Ovary (tissue), 9 donors: ENCODE results near the gene MUC6. TPM values are rescaled to one million over a fixed set of nuclear protein-coding genes. Genes with fewer than 3 reads are reported as not detected.

ENCODE experiments used
- DNase-seq, 5 donors: peaks; one replicate each; pipeline ENCODE4 v3.0.0-alpha.2; 2019 to 2020
- H3K27ac ChIP-seq, 2 donors: fragments of 200-600 bp; one replicate each; pipeline versions ENCODE4 v1.5.1 to v1.8.0; 2019 to 2022
- H3K27me3 ChIP-seq: fragments of 200-600 bp; one replicate; pipeline ENCODE4 v1.8.0; 2022
- H3K36me3 ChIP-seq: fragments of 200-600 bp; sonication (generic); one replicate; pipeline ENCODE4 v1.5.1; 2019
- H3K4me1 ChIP-seq: one replicate; pipeline ENCODE4 v1.8.1; 2013; ENCODE audit warnings: mild to moderate bottlenecking, moderate library complexity; ENCODE audit not compliant: insufficient read depth
- H3K4me3 ChIP-seq: fragments of 200-600 bp; sonication (generic); one replicate; pipeline ENCODE4 v1.5.1; 2017
- H3K9me3 ChIP-seq, 2 donors: fragments of 200-600 bp in 1 of 2; sonication (generic) in 1 of 2; one replicate each; pipeline versions ENCODE4 v1.5.1 to v1.8.1; 2013 to 2019; ENCODE audit warnings: mild to moderate bottlenecking in 1 of 2, moderate library complexity in 1 of 2
- EP300 ChIP-seq: sonication (generic); formaldehyde crosslinking; IDR thresholded peaks from one replicate; pipeline ENCODE4 v1.6.1; 2017; ENCODE audit warnings: antibody characterized with exemption
- POLR2A ChIP-seq: fragments of 450-650 bp; IDR thresholded peaks from one replicate; pipeline ENCODE4 v1.6.1; 2017; ENCODE audit warnings: antibody characterized with exemption, mild to moderate bottlenecking, moderate library complexity
- WGBS, 3 donors: extraction: QIAGEN DNeasy Blood & Tissue Kit in 1 of 3; methylation state at CpG; one replicate each; pipeline versions ENCODE4 v1.1.5 to v1.1.7; 2013 to 2017; 5-methylcytosine and 5-hydroxymethylcytosine counted together
- intact Hi-C, 4 donors: fragments of 100-400 bp; cut with DNase I; formaldehyde crosslinking; loops; one replicate each; pipeline versions ENCODE4 v1.11.0 to v1.15.1; 2022 to 2023
- polyA plus RNA-seq, 2 donors: library from polyadenylated mRNA; stranded (reverse); fragments of 200-250 nt in 1 of 2; fragments of 350-450 nt in 1 of 2; fragmentation: Illumina TruSeq in 1 of 2; extraction: RNeasy Lipid Tissue Mini Kit (QIAGEN cat#74804) in 1 of 2; gene quantifications; one replicate each; pipeline ENCODE4 v1.2.3, GENCODE V29; 2013 to 2014
- total RNA-seq, 7 donors: library from RNA; depleted of rRNA in 2 of 7; stranded (reverse); fragments of >200 nt in 2 of 7; fragmentation: NEBNext Ultra II Directional in 3 of 7; extraction: Animal tissue kit (Norgen Biotek cat#: 25700) in 3 of 7; gene quantifications; one replicate each; pipeline versions ENCODE4 v1.1.0 to v1.2.4, GENCODE V29; 2016 to 2023
- TF ChIP-seq, protein P1 (sequence below), 3 donors: fragments of 450-650 bp in 2 of 3; fragments of 200-600 bp in 1 of 3; IDR thresholded peaks; one replicate each; pipeline versions ENCODE4 v1.5.1 to v1.8.0; 2016 to 2022; ENCODE audit warnings: antibody characterized with exemption in 3 of 3, mild to moderate bottlenecking in 1 of 3
- donor health status: DM: no; HTN: no; CAD: no; lungs with moderate emphysema.
- donor health status: DM: no; HTN: no; CAD: no.
- donor health status: Bipolar disorder and iron deficiency.
- donor health status: DM: yes; HTN: yes; CAD: no.
- donor health status: DM: no; HTN: no; CAD: no.
- donor health status: DM: yes; HTN: yes; CAD: no.

Gene MUC6
- total and polyA plus RNA-seq, 9 donors = 0.02 to 7.2 (median 0.31) TPM; not detected in 1

DNA sequence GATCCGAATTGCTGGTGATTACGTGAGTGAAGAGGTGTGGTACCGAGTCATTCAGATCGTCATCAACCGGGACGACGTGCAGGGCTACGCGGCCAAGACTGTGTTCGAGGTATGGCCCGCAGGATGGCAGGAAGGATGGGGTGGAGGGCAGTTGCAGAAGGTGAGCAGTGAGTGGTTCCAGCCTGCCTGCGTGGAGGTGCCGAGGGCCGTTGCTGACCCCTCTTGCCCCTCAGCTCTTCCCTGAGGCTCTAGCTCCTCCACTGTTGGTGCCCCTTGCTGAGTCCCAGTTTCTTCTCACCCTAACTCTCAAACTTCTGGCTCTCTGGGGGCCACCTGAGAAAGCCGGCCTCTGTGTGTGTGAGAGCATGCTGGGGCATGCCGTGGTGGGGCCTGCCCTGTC lies 43.9 kb downstream of the MUC6 start:
- Histone ChIP-seq H3K36me3 (no peaks in the 10 kb centered on the region), H3K4me1 (no peaks in the 10 kb centered on the region), H3K4me3 (no peak overlapping the region), H3K27me3 (no peaks in the 10 kb centered on the region), H3K9me3 (no peaks in the 10 kb centered on the region), H3K27ac (no peak overlapping the region)
- TF ChIP-seq EP300 (no peak), POLR2A (no peak)
- TF ChIP-seq, protein P1, sequence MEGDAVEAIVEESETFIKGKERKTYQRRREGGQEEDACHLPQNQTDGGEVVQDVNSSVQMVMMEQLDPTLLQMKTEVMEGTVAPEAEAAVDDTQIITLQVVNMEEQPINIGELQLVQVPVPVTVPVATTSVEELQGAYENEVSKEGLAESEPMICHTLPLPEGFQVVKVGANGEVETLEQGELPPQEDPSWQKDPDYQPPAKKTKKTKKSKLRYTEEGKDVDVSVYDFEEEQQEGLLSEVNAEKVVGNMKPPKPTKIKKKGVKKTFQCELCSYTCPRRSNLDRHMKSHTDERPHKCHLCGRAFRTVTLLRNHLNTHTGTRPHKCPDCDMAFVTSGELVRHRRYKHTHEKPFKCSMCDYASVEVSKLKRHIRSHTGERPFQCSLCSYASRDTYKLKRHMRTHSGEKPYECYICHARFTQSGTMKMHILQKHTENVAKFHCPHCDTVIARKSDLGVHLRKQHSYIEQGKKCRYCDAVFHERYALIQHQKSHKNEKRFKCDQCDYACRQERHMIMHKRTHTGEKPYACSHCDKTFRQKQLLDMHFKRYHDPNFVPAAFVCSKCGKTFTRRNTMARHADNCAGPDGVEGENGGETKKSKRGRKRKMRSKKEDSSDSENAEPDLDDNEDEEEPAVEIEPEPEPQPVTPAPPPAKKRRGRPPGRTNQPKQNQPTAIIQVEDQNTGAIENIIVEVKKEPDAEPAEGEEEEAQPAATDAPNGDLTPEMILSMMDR (IDR thresholded peaks at IDR 0.05) = no peak
- DNase-seq = no peak
- intact Hi-C loops = no loop called here
- WGBS, 3 donors = 91 to 95% (median 91%) methylated on average over 16 of the region's 16 CpGs

DNA sequence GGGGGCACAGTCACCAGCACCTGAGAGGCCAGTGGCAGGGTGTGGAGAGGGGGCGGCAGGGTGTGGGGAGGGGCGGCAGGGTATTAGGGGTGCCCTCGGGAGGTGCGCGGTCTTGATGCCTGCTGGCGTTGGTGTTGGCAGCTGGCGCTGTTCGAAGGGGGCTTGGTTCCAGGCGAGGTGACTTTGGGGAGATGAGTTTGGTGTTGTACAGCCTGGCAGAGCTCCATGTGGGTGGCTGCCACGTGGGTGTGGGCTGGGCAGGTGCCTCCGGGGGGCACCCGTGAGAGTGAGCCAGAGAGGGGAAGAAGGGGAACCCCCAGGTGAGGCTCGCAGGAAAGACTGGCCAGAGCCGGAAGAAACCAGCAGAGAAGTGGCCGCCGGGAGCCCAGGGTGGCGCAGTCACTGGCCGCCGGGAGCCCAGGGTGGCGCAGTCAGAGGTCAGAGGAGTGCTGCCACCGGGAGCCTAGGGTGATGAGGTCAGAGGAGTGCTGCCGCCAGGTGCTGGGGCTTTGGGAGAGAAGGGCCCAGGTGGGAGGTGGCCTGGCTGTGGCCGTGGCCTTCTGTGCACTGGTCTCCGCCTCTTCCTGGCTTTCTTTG lies 44.7 kb downstream of the MUC6 start:
- WGBS, 3 donors = 84 to 86% (median 86%) methylated on average over 24 of the region's 24 CpGs
- TF ChIP-seq, protein P1 (IDR thresholded peaks at IDR 0.05) = no peak
- no peak for TF ChIP-seq POLR2A
- no peak for TF ChIP-seq EP300
- Histone ChIP-seq H3K4me1 (no peaks in the 10 kb centered on the region), H3K27ac (no peak overlapping the region), H3K9me3 (no peaks in the 10 kb centered on the region), H3K4me3 (no peak overlapping the region), H3K36me3 (no peaks in the 10 kb centered on the region), H3K27me3 (no peaks in the 10 kb centered on the region)
- DNase-seq = no peak
- intact Hi-C loops = no loop called here

DNA sequence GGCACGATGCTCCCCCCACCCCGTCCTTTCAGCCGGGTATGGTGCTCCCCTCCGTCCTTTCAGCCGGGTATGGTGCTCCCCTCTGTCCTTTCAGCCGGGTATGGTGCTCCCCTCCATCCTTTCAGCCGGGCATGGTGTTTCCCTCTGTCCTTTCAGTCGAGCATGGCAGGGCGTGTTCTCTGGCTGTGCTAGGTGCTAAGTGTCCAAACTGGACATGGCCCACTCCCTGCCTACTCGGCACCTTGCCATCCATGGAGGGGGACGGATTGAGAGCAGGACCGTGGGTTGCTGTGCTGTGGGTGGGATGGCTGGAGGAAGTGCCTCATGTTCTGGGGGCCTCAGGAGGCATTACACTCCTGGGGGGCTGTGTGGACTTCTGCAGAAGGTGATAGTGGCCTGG lies 45.5 kb downstream of the MUC6 start:
- Histone ChIP-seq H3K27me3 (no peaks in the 10 kb centered on the region), H3K27ac (no peak overlapping the region), H3K4me1 (no peaks in the 10 kb centered on the region), H3K9me3 (no peaks in the 10 kb centered on the region), H3K36me3 (no peaks in the 10 kb centered on the region), H3K4me3 (no peak overlapping the region)
- no peak for DNase-seq
- 75 to 83% (median 77%) methylated on average over 12 of the region's 12 CpGs for WGBS, 3 donors
- no peak for TF ChIP-seq EP300
- TF ChIP-seq, protein P1 (IDR thresholded peaks at IDR 0.05) = no peak
- no peak for TF ChIP-seq POLR2A
- intact Hi-C loops = no loop called here

DNA sequence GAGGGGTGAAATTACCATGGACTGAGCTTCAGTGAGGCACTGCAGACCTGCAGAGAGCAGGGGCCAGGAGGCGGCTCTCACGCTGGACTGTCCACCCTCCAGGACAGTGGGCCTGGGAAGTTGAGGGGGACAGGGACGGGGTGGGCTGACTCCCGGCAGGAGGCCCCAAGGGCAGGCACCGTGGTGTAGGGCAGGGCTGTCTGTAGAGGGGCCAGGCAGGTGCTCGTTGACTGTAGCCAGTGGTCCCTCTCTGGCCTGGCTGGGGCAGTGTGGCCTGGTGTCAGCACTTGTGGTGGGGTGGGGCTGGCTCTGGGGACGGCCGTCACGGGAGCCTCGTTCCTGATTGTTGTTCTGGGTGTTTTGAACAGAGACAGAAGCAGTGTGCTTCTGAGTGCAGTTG lies 46.4 kb downstream of the MUC6 start:
- no peak for TF ChIP-seq EP300
- H3K4me3 ChIP-seq = no peak overlapping the region
- no peak for DNase-seq
- intact Hi-C loops = no loop called here
- H3K36me3 ChIP-seq = no peaks in the 10 kb centered on the region
- no peak overlapping the region for H3K27ac ChIP-seq
- 86 to 88% (median 88%) methylated on average over 8 to 10 of the region's 10 CpGs for WGBS, 3 donors
- no peaks in the 10 kb centered on the region for H3K9me3 ChIP-seq
- no peaks in the 10 kb centered on the region for H3K4me1 ChIP-seq
- H3K27me3 ChIP-seq = no peaks in the 10 kb centered on the region

DNA sequence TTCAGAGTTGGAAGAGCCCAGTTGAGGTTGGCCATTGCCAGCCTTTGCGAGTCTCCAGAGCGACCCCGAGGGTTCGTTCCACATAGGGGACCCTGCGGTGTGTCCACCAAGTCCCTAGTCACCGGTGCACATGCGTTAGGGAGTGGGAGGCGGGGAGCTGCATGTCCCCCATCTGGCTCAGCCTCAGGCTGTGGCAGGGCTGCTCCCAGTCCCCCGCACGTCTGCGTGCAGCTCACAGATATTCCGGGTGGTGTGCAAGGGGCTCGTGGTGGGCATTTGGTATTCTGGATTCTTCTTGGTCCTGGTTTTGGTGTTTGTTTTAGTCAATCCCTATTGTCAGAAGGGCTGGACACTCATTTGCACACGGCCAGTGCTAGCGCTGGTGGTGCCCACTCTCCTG lies 48.8 kb downstream of the MUC6 start:
- H3K9me3 ChIP-seq = no peaks in the 10 kb centered on the region
- no peaks in the 10 kb centered on the region for H3K36me3 ChIP-seq
- no peak for TF ChIP-seq POLR2A
- TF ChIP-seq, protein P1 (IDR thresholded peaks at IDR 0.05) = no peak
- no peak for TF ChIP-seq EP300
- H3K27me3 ChIP-seq = no peaks in the 10 kb centered on the region
- H3K4me3 ChIP-seq = no peak overlapping the region
- intact Hi-C loops = no loop called here
- WGBS, 3 donors = 91 to 93% (median 92%) methylated on average over 15 of the region's 15 CpGs
- no peak overlapping the region for H3K27ac ChIP-seq
- no peak for DNase-seq
- no peaks in the 10 kb centered on the region for H3K4me1 ChIP-seq
